ENCODE measurements around the gene TOR1A. TPM values are rescaled to one million over a fixed set of nuclear protein-coding genes. Genes with fewer than 3 reads are reported as not detected.

The TOR1A gene
- total RNA-seq, 1 experiment from 2014 or later, result 29.8 TPM

GRCh38 chr9:129851821-129852220, 27.9 kb upstream of the TOR1A start:
- DNase-seq (no peak), ATAC-seq (no peak)
- TF ChIP-seq CTCF (conservative IDR thresholded peaks at IDR 0.05; ENCODE audit: low read depth, low read length) (no peak), EZH2phosphoT487 (IDR thresholded peaks at IDR 0.05; ENCODE audit: borderline replicate concordance, low read length) (no peak), EZH2 (IDR thresholded peaks at IDR 0.05; ENCODE audit: low read length, unreplicated experiment) (no peak)
- Histone ChIP-seq H3K27me3 (ENCODE audit: low read length) (no peaks in the 10 kb centered on the region), H3K9me2 (replicated peaks; ENCODE audit: low read length) (no peaks in the 10 kb centered on the region), H3F3A (ENCODE audit: low read length, unreplicated experiment) (no peaks in the 10 kb centered on the region), H3K9ac (ENCODE audit: low read length) (no peak overlapping the region), H3K27ac (ENCODE audit: low read length) (no peak overlapping the region), H2AFZ (ENCODE audit: low read length) (no peak overlapping the region), H3K4me1 (ENCODE audit: insufficient read depth, low read length) (no peaks in the 10 kb centered on the region), H3K9me3 (ENCODE audit: low read length) (no peaks in the 10 kb centered on the region), H3K4me2 (ENCODE audit: low read length) (no peak overlapping the region), H3K79me2 (ENCODE audit: low read length) (no peaks in the 10 kb centered on the region), H4K20me1 (ENCODE audit: low read length) (no peaks in the 10 kb centered on the region), H3K36me3 (ENCODE audit: low read depth, low read length) (no peaks in the 10 kb centered on the region), H3K4me3 (ENCODE audit: low read length) (no peak overlapping the region)
- intact Hi-C loops (cut with micrococcal nuclease), result no loop called here
- ChIA-PET POLR2A (ENCODE audit: unreplicated experiment) (no interaction called here), CTCF (no interaction called here)
- BruUV-seq (replicated peaks), result no TSS peak

- Histone ChIP-seq H3K27ac (ENCODE audit: low read length) (no peak overlapping the region), H2AFZ (ENCODE audit: low read length) (no peak overlapping the region), H4K20me1 (ENCODE audit: low read length) (no peaks in the 10 kb centered on the region), H3K79me2 (ENCODE audit: low read length) (no peaks in the 10 kb centered on the region), H3K9ac (ENCODE audit: low read length) (no peak overlapping the region), H3K36me3 (ENCODE audit: low read depth, low read length) (no peaks in the 10 kb centered on the region), H3F3A (ENCODE audit: low read length, unreplicated experiment) (no peaks in the 10 kb centered on the region), H3K27me3 (ENCODE audit: low read length) (no peaks in the 10 kb centered on the region), H3K9me2 (replicated peaks; ENCODE audit: low read length) (no peaks in the 10 kb centered on the region), H3K4me1 (ENCODE audit: insufficient read depth, low read length) (no peaks in the 10 kb centered on the region), H3K9me3 (ENCODE audit: low read length) (no peaks in the 10 kb centered on the region), H3K4me3 (ENCODE audit: low read length) (no peak overlapping the region), H3K4me2 (ENCODE audit: low read length) (no peak overlapping the region)
- DNase-seq (no peak), ATAC-seq (no peak)
- TF ChIP-seq EZH2phosphoT487 (IDR thresholded peaks at IDR 0.05; ENCODE audit: borderline replicate concordance, low read length) (no peak), EZH2 (IDR thresholded peaks at IDR 0.05; ENCODE audit: low read length, unreplicated experiment) (no peak), CTCF (conservative IDR thresholded peaks at IDR 0.05; ENCODE audit: low read depth, low read length) (no peak)
- BruUV-seq (replicated peaks), result no TSS peak
- POLR2A ChIA-PET (ENCODE audit: unreplicated experiment), result no interaction called here
- intact Hi-C loops (cut with micrococcal nuclease), result no loop called here
- CTCF ChIA-PET, result no interaction called here
Observed at GRCh38 chr9:129850821-129851550, 27.1 kb upstream of the TOR1A start.

- intact Hi-C loops (cut with micrococcal nuclease), result no loop called here
- Histone ChIP-seq H3K4me1 (ENCODE audit: insufficient read depth, low read length) (no peaks in the 10 kb centered on the region), H4K20me1 (ENCODE audit: low read length) (no peaks in the 10 kb centered on the region), H3K27ac (ENCODE audit: low read length) (no peak overlapping the region), H3K36me3 (ENCODE audit: low read depth, low read length) (no peaks in the 10 kb centered on the region), H3K9me3 (ENCODE audit: low read length) (no peaks in the 10 kb centered on the region), H3K9ac (ENCODE audit: low read length) (no peak overlapping the region), H3K27me3 (ENCODE audit: low read length) (no peaks in the 10 kb centered on the region), H3F3A (ENCODE audit: low read length, unreplicated experiment) (no peaks in the 10 kb centered on the region), H3K79me2 (ENCODE audit: low read length) (no peaks in the 10 kb centered on the region), H3K4me3 (ENCODE audit: low read length) (no peak overlapping the region), H3K4me2 (ENCODE audit: low read length) (no peak overlapping the region), H2AFZ (ENCODE audit: low read length) (no peak overlapping the region), H3K9me2 (replicated peaks; ENCODE audit: low read length) (no peaks in the 10 kb centered on the region)
- no TSS peak for BruUV-seq (replicated peaks)
- DNase-seq (no peak), ATAC-seq (no peak)
- POLR2A ChIA-PET (ENCODE audit: unreplicated experiment), result no interaction called here
- CTCF ChIA-PET, result no interaction called here
- no peak for TF ChIP-seq CTCF (conservative IDR thresholded peaks at IDR 0.05; ENCODE audit: low read depth, low read length)
- TF ChIP-seq EZH2 (IDR thresholded peaks at IDR 0.05; ENCODE audit: low read length, unreplicated experiment), result no peak
- no peak for TF ChIP-seq EZH2phosphoT487 (IDR thresholded peaks at IDR 0.05; ENCODE audit: borderline replicate concordance, low read length)
Observed at GRCh38 chr9:129849901-129850300, 26.0 kb upstream of the TOR1A start.

All from PC-3 (cell line).